ENCODE results near the gene TTN.

GRCh38 chr2:178783889-178784288 is 23.3 kb downstream of the TTN start:
- TF ChIP-seq CTCF (IDR thresholded peaks at IDR 0.05) (no peak), POLR2A (IDR thresholded peaks at IDR 0.05) (no peak), POLR2AphosphoS5 (IDR thresholded peaks at IDR 0.05) (no peak)

Measured in breast epithelium (tissue), 3 donors.